ENCODE results near the gene DPPA5.

DNA sequence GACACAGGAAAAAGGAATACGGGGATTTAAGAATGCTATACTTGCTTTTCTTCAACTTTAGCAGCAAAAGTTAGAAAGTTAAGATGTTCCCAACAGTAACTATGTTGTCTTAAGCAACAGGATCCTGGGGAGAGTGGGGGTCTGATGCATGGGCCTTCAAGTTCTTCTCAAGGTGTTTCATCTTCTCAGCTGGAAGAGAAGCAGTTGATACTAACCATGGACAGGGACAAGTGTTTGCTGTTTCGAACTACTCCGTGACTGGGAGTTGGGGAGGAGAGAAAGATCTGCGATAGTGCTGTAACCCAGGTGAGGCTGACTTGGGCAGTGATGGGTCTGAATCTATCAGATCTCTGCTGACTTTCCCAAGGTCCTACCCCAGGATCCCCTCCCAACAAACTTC lies 14.6 kb upstream of the DPPA5 start:
- TF ChIP-seq POLR2AphosphoS2 (IDR thresholded peaks at IDR 0.05; ENCODE audit: low read length) (no peak), CREB1 (IDR thresholded peaks at IDR 0.05) (no peak), CREB1 (CRISPR knock-in tag; IDR thresholded peaks at IDR 0.05) (no peak), TAF1 (IDR thresholded peaks at IDR 0.05; ENCODE audit: control insufficient read depth, extremely low read depth, insufficient read depth, low read length, severe bottlenecking) (no peak), POLR2A (conservative IDR thresholded peaks at IDR 0.05) (no peak), DIDO1 (tag; IDR thresholded peaks at IDR 0.05; ENCODE audit: low read depth) (no peak), SIN3A (IDR thresholded peaks at IDR 0.05; ENCODE audit: borderline replicate concordance in 2 of 2, control insufficient read depth in 1 of 2, low read depth in 2 of 2, low read length in 2 of 2) (no peak), MAFG (tag; conservative IDR thresholded peaks at IDR 0.05) (no peak), NRF1 (conservative IDR thresholded peaks at IDR 0.05 in 1 of 2, IDR thresholded peaks at IDR 0.05 in 1 of 2) (no peak), SREBF2 (CRISPR knock-in tag; IDR thresholded peaks at IDR 0.05) (no peak), ZNF24 (IDR thresholded peaks at IDR 0.05) (no peak)
- TF ChIP-seq, protein P1, sequence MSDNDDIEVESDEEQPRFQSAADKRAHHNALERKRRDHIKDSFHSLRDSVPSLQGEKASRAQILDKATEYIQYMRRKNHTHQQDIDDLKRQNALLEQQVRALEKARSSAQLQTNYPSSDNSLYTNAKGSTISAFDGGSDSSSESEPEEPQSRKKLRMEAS (CRISPR knock-in tag; IDR thresholded peaks at IDR 0.05), result no peak
- TF ChIP-seq, protein P2, sequence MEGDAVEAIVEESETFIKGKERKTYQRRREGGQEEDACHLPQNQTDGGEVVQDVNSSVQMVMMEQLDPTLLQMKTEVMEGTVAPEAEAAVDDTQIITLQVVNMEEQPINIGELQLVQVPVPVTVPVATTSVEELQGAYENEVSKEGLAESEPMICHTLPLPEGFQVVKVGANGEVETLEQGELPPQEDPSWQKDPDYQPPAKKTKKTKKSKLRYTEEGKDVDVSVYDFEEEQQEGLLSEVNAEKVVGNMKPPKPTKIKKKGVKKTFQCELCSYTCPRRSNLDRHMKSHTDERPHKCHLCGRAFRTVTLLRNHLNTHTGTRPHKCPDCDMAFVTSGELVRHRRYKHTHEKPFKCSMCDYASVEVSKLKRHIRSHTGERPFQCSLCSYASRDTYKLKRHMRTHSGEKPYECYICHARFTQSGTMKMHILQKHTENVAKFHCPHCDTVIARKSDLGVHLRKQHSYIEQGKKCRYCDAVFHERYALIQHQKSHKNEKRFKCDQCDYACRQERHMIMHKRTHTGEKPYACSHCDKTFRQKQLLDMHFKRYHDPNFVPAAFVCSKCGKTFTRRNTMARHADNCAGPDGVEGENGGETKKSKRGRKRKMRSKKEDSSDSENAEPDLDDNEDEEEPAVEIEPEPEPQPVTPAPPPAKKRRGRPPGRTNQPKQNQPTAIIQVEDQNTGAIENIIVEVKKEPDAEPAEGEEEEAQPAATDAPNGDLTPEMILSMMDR (IDR thresholded peaks at IDR 0.05 in 2 of 3, conservative IDR thresholded peaks at IDR 0.05 in 1 of 3; ENCODE audit: insufficient read depth in 2 of 3, low read depth in 1 of 3, low read length in 3 of 3), result no peak
- TF ChIP-seq, protein P3, sequence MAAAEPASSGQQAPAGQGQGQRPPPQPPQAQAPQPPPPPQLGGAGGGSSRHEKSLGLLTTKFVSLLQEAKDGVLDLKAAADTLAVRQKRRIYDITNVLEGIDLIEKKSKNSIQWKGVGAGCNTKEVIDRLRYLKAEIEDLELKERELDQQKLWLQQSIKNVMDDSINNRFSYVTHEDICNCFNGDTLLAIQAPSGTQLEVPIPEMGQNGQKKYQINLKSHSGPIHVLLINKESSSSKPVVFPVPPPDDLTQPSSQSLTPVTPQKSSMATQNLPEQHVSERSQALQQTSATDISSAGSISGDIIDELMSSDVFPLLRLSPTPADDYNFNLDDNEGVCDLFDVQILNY (CRISPR knock-in tag; IDR thresholded peaks at IDR 0.05), result no peak
- TF ChIP-seq, protein P4, sequence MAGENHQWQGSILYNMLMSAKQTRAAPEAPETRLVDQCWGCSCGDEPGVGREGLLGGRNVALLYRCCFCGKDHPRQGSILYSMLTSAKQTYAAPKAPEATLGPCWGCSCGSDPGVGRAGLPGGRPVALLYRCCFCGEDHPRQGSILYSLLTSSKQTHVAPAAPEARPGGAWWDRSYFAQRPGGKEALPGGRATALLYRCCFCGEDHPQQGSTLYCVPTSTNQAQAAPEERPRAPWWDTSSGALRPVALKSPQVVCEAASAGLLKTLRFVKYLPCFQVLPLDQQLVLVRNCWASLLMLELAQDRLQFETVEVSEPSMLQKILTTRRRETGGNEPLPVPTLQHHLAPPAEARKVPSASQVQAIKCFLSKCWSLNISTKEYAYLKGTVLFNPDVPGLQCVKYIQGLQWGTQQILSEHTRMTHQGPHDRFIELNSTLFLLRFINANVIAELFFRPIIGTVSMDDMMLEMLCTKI (IDR thresholded peaks at IDR 0.05; ENCODE audit: partially characterized antibody), result no peak

Measured in K562 (cell line).